Fibroblast of skin of scalp (primary cell): ENCODE data around the gene OLFML2B. TPM values are rescaled to one million over a fixed set of nuclear protein-coding genes. Genes with fewer than 3 reads are reported as not detected.
"Not testable (repeated sequence)": the region's sequence is repeated elsewhere in the genome, so short reads cannot be mapped to it uniquely, and the experiment has no call there.

Experiments used
- DNase-seq: peaks from one replicate; pipeline ENCODE4 v3.0.0-alpha.2; 2013
- polyA plus RNA-seq, 2 experiments: library from polyadenylated mRNA; unstranded; fragments of 120-200 nt; gene quantifications; one replicate each; pipeline ENCODE4 v1.2.1, GENCODE V29; 2013; ENCODE audit not compliant: insufficient read length in 2 of 2

Gene OLFML2B
- 184 TPM for polyA plus RNA-seq (2013, experiment 1 of 2; ENCODE audit: insufficient read length)
- polyA plus RNA-seq (2013, experiment 2 of 2; ENCODE audit: insufficient read length), result 166 TPM

DNA sequence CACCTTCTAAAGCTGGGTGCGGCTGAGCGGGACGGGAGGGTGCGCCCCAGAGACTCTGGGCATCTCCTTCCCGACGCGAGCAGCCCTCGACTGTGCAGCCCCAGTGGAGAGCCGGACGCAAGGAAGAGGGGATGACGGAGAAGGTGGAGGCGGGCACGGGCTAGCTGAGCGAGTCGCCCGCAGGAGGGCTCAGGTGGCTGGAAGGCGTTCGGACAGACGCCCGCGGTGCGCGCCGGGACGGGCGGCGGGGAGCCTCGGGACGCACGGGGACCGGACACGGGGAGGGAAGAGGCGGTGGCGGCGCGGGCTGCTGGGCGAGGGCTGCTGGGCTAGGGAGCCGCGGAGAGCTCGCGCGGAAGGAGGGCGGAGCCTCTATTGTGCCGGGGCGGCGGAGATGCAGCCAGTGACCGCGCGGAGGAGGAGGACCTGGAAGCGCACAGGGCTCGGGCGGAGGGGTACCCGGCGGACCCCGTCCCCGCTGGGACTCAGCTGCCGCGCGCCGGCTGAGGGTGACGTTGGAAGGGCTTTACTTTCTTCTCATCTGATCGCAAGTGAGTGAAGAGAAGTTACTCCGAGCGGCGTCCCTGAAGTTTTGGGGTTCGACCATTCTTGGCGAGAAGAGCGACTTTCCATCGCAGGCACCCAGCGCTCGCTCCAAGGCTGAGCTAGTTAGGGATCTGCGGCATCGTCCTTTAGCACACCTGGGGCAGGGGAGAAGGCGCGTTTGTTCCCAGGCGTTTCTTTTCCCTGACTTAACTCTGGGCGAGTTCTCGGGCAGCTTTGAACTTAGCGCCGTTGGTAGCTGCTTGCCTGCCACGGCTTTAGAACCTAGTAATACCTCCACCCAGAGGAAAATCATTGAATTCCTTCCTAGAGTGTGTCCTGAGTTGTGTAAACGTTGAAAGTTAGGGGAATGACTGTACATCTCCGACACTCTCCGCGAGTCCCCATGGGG is at the start of gene OLFML2B:
OLFML2B (minus strand) TSS at position 323 of the 955 bp plus-strand sequence. CDS start 439 bp downstream, outside the sequence.
- DNase-seq, result peak; percentile 91

- no peak for DNase-seq
Measured at GRCh38 chr1:162072740-162073139, 49.1 kb upstream of the OLFML2B start.

GRCh38 chr1:162070825-162071224 is 47.2 kb upstream of the OLFML2B start:
- no peak for DNase-seq

- DNase-seq, result no peak
Measured at GRCh38 chr1:162070094-162070748, 46.6 kb upstream of the OLFML2B start.

DNA sequence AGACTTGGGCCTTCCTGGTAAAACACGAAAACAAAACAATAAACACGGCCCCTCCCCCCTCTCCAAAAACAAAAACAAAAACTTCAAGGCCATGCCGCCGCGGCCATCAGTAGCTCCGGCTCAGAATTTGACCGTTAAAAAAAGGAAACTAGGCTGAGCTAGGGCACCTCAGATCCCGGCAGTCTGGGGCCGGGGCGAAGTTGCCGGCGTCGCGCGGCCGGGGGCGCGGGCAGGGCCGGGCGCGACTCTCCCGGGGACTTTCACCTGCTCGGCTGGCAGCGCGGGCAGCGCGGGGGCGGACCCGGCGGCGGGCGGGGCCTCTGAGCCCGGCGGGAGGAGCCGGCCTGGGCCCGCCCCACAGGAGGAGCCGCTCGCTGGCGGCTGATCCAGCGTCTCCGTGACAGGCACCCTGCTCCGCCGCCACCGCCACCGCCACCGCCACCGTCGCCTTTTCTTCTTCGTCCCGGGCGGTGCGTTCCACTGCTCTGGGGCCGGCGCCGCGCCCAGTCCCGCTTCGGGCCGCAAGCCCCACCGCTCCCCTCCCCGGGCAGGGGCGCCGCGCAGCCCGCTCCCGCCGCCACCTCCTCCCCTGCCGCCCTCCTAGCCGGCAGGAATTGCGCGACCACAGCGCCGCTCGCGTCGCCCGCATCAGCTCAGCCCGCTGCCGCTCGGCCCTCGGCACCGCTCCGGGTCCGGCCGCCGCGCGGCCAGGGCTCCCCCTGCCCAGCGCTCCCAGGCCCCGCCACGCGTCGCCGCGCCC is 45.8 kb upstream of the OLFML2B start, which contains the start of gene NOS1AP:
NOS1AP (plus strand) TSS at position 358 of the 760 bp plus-strand sequence. CDS start 487 bp downstream, outside the sequence.
- peak; percentile 52 for DNase-seq

DNA sequence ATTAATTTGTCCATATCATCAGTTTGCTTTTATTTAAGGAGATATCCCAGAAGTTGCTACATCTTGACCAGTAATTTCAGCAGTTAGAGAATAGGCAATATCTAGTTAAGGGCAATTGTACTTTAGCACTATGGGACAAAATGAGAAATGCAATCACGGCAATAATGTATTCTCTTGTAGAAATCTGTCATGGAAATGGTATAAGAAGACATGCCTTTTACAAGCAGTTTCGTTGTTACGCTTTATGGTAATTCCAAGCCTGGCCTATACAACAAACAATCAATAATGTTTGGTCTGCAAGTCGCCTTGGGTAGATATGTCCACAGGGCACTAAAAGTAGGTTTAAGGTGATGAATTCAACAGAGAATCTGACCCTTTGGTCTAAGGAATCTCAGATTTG is 44.6 kb upstream of the OLFML2B start:
- no peak for DNase-seq

DNA sequence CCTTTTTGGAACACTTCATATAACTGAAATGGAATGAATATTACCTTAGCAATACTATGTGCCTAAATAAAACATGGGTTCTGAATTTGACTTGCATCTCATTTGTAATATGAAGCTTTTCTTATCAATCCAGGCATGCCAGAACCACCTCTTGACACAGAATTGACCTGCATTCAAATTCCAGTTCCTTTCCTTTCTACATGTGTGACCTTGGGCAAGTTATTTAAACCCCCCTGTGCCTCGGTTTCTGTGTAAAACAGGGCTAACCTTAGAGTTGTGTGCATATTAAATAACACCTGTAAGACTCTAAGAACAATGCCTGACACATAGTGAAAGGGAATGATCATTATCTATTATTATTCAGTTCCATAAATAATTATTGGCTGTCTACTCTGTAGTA is 43.8 kb upstream of the OLFML2B start:
- DNase-seq, result no peak

- DNase-seq, result not testable (repeated sequence)
Measured at GRCh38 chr1:162066836-162067235, 43.2 kb upstream of the OLFML2B start.

- DNase-seq, result no peak
Measured at GRCh38 chr1:162065016-162065415, 41.3 kb upstream of the OLFML2B start.

DNA sequence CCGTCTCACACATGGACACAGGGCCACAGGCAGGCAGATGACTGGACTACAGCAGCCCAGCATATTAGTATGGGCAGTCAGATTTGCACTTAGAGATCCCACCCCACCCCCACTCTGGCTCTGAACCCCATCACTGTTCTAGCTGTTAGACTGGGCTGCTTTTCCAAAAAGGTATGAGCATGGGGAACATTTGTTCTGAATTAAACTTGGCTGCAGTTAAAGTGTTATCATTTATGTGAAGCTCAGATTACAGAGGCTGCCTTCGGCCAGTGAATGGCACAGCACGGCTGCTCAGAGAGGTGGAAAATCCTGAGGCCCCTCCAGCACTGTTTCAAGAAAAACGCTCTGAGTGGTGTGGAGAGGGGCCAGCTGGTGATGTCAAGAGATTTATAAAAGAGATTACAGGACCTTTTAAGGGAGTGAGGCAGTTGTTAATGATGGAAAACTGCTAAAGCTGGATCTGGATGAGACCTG is 38.9 kb upstream of the OLFML2B start:
- peak; percentile 6 for DNase-seq

GRCh38 chr1:162060314-162060713 is 36.6 kb upstream of the OLFML2B start:
- no peak for DNase-seq

GRCh38 chr1:162059721-162060120 is 36.1 kb upstream of the OLFML2B start:
- no peak for DNase-seq

- no peak for DNase-seq
Measured at GRCh38 chr1:162056579-162056978, 32.9 kb upstream of the OLFML2B start.

DNA sequence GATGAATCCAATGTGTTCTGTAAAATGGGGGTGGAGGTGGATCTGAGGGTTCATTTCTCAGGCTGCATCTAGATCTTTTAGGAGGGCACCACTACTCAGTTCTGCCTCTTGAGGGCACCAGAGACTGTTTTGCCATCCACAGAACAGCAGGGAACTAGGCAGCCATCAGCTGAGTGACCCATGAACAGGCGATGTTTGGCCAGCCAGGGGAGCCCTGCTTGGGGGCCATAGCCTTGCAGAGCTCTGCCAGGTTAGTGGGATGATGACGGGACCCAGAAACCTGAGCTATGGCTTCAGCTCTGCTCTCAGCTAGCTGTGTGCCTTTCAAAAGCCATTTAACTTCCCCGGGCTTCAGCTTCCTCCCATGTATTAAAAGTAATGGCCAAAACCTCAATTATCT is 32.4 kb upstream of the OLFML2B start:
- DNase-seq, result peak; percentile 71

DNA sequence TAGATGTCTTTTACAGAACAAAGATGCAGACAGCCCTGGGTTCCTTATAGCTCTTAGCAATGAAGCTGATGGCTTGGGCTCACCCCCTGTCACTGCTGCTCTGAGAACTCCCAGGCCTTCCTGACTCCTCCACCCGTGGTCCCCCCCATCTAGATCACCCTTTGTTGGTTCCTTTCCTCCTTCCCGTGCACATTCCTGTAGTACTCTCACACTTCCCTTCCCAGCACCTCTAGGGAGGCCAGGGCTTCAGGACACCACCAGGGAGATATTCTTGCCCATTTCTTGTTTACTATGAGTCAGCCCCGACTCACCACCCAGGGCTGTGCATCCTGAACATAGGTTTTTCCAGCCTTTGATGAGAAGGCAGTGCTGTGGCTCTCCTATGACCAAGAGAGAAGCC is 31.4 kb upstream of the OLFML2B start:
- DNase-seq, result peak; percentile 77

DNA sequence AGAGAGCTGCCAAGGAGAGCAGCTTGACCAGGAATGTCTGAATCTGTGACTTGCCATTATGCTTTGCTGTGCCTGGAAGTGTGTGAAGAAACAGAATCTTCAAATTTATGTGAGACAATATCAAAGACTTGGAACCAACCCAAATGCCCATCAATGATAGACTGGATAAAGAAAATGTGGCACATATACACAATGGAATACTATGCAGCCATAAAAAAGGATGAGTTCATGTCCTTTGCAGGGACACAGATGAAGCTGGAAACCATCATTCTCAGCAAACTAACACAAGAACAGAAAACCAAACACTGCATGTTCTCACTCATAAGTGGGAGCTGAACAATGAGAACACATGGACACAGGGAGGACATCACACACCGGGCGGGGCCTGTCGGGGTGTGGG is 30.3 kb upstream of the OLFML2B start:
- not testable (repeated sequence) for DNase-seq

DNA sequence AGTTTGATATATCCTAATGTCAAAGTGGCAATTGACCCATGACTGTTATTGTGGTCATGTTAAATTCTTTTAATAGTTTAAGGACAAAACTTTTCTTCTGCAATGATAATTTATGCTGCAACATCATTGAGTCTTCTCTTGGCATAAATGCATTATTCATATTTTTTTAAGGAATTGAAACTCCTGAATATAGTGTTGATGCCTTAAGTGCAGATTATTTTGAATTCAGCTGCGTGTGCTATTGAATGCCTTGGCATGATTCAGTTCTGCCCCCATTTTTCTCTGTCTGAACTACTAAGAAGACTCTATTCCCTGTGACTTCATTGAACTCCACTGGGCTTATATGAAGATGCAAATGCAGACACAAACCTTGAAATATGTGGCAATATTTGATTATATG is 23.3 kb upstream of the OLFML2B start:
- no peak for DNase-seq

GRCh38 chr1:162042361-162042760 is 18.7 kb upstream of the OLFML2B start:
- no peak for DNase-seq

GRCh38 chr1:162040657-162041056 is 17.0 kb upstream of the OLFML2B start:
- DNase-seq, result peak; percentile 41

DNA sequence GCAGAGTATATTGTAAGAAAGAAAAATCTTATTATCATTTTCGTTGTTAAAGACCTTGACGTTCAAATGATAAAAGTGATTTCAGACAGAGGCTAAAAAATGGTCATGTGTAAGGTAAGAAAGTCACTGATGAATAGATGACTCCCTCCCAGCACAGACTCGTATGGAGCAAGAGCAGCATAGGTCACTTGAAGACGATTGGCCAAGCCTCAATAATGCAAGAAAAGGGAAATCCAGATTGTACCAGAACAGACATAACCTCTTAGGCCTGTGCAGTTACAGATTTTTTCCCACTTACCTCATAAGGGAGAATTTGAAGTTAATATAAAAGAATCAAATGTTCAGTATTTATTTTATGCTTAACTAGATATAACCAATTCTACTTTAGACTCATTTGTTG is 16.3 kb upstream of the OLFML2B start:
- no peak for DNase-seq

GRCh38 chr1:162038624-162039023 is 15.0 kb upstream of the OLFML2B start:
- no peak for DNase-seq

DNA sequence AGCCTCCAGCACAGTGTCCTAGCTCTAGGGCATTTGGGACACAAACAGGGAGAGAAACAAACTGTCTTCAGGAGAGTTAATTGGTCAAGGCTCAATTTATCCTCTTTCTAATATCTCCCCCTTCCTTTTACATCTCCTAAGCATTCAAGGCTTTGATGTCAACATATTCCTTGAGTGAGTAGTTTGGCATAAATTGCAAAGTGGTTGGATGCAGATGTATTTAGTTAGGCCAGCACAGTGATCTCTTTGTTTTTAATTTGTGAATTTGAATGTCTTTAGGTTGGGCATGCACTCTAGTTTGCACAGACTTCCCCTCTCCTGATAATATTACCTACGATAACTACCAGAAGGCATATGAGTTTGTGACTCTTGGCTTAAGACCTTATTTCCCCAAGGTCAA is 12.5 kb upstream of the OLFML2B start:
- DNase-seq, result peak; percentile 45

DNA sequence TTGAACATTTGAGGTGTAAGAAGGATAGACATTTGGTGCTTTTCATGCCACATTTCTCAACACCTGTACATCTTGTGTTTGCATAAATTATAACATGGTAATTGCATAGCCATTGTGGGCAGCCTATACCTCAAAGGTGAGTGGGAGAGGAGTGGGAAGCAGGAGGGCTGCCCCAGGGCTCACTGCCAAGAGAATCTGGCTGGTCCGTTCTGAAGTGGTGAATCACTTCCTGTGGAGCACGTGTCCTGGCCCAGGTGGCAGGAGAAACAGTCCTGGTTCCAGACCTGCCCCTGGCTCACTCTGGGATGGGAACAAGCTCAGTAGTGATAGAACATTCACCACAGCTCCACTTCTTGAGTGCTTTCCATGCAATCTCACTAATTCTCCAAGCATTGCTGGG is 11.6 kb upstream of the OLFML2B start:
- DNase-seq, result no peak
